Mesodermal cell (in vitro differentiated cells): Measurements from ENCODE around the gene PKD1L1.

Source experiments
- H3K27ac ChIP-seq: 2 replicates; pipeline ENCODE4 v1.7.0; 2013; ENCODE audit warnings: mild to moderate bottlenecking, low read depth, low read length, moderate library complexity; ENCODE audit not compliant: severe bottlenecking
- H3K36me3 ChIP-seq: 2 replicates; pipeline ENCODE4 v1.7.1; 2013; ENCODE audit warnings: mild to moderate bottlenecking, low read length, moderate library complexity; ENCODE audit not compliant: control insufficient read depth, insufficient read depth
- H3K4me1 ChIP-seq: one replicate; pipeline ENCODE4 v1.7.1; 2013; ENCODE audit warnings: mild to moderate bottlenecking, low read length; ENCODE audit not compliant: insufficient read depth, control insufficient read depth, poor library complexity, severe bottlenecking
- H3K4me3 ChIP-seq: 2 replicates; pipeline ENCODE4 v1.7.0; 2013; ENCODE audit warnings: low read length, control low read depth, mild to moderate bottlenecking; ENCODE audit not compliant: insufficient read depth, poor library complexity, severe bottlenecking; ENCODE audit errors: extremely low read depth
- H3K9me3 ChIP-seq: 2 replicates; pipeline ENCODE4 v1.7.1; 2013; ENCODE audit warnings: mild to moderate bottlenecking, low read length, moderate library complexity; ENCODE audit not compliant: control insufficient read depth
- WGBS, 2 experiments: methylation state at CpG; one replicate each; pipeline ENCODE4 v1.1.5; 2013; ENCODE audit warnings: missing lambda C conversion rate in 2 of 2; ENCODE audit not compliant: insufficient coverage in 2 of 2; 5-methylcytosine and 5-hydroxymethylcytosine counted together

The PKD1L1 gene

GRCh38 chr7:47792521-47793121, 155.6 kb downstream of the PKD1L1 start:
- no peak overlapping the region for H3K4me3 ChIP-seq
- no CpG with 5 or more reads among the region's 3 CpGs for WGBS, 2 experiments
- H3K4me1 ChIP-seq = peaks cover 2% of the 10 kb centered on the region
- H3K27ac ChIP-seq = no peak overlapping the region
- peaks cover 4% of the 10 kb centered on the region for H3K9me3 ChIP-seq
- no peaks in the 10 kb centered on the region for H3K36me3 ChIP-seq

- H3K4me3 ChIP-seq = no peak overlapping the region
- peaks cover 4% of the 10 kb centered on the region for H3K9me3 ChIP-seq
- no peaks in the 10 kb centered on the region for H3K36me3 ChIP-seq
- 84 to 90% methylated on average over 3 to 4 of the region's 4 CpGs for WGBS, 2 experiments
- H3K27ac ChIP-seq = no peak overlapping the region
- peaks cover 10% of the 10 kb centered on the region for H3K4me1 ChIP-seq
Measured at GRCh38 chr7:47791682-47792081, 156.6 kb downstream of the PKD1L1 start.

- WGBS, 2 experiments = 80% methylated on average over 1 of the region's 4 CpGs; no CpG with 5 or more reads in 1 of the 2 experiments
- no peaks in the 10 kb centered on the region for H3K36me3 ChIP-seq
- H3K4me1 ChIP-seq = peaks cover 40% of the 10 kb centered on the region
- peaks cover 4% of the 10 kb centered on the region for H3K9me3 ChIP-seq
- no peak overlapping the region for H3K4me3 ChIP-seq
- no peak overlapping the region for H3K27ac ChIP-seq
Measured at GRCh38 chr7:47788083-47788482, 160.2 kb downstream of the PKD1L1 start.

GRCh38 chr7:47787249-47788069, 160.8 kb downstream of the PKD1L1 start:
- peaks cover 46% of the 10 kb centered on the region for H3K4me1 ChIP-seq
- 84 to 85% methylated on average over 4 to 6 of the region's 9 CpGs for WGBS, 2 experiments
- H3K9me3 ChIP-seq = peaks cover 4% of the 10 kb centered on the region
- peak overlapping the region; percentile 97 for H3K27ac ChIP-seq
- H3K36me3 ChIP-seq = no peaks in the 10 kb centered on the region
- no peak overlapping the region for H3K4me3 ChIP-seq

GRCh38 chr7:47786557-47787248, 161.6 kb downstream of the PKD1L1 start:
- 26 to 36% methylated on average over 4 to 6 of the region's 11 CpGs for WGBS, 2 experiments
- H3K27ac ChIP-seq = peak overlapping the region; percentile 97
- H3K4me3 ChIP-seq = no peak overlapping the region
- peaks cover 47% of the 10 kb centered on the region for H3K4me1 ChIP-seq
- H3K36me3 ChIP-seq = no peaks in the 10 kb centered on the region
- H3K9me3 ChIP-seq = no peaks in the 10 kb centered on the region

- no peaks in the 10 kb centered on the region for H3K9me3 ChIP-seq
- 97 to 98% methylated on average over 4 of the region's 8 CpGs for WGBS, 2 experiments
- peak overlapping the region; percentile 97 for H3K27ac ChIP-seq
- H3K4me3 ChIP-seq = no peak overlapping the region
- H3K4me1 ChIP-seq = peaks cover 47% of the 10 kb centered on the region
- H3K36me3 ChIP-seq = no peaks in the 10 kb centered on the region
Measured at GRCh38 chr7:47785923-47786556, 162.2 kb downstream of the PKD1L1 start.

- peak overlapping the region; percentile 92 for H3K27ac ChIP-seq
- no peak overlapping the region for H3K4me3 ChIP-seq
- no peaks in the 10 kb centered on the region for H3K36me3 ChIP-seq
- 81 to 92% methylated on average over 2 of the region's 5 CpGs for whole genome bisulfite sequencing, 2 experiments
- H3K4me1 ChIP-seq = peaks cover 47% of the 10 kb centered on the region
- H3K9me3 ChIP-seq = no peaks in the 10 kb centered on the region
Measured at GRCh38 chr7:47783456-47784223, 164.6 kb downstream of the PKD1L1 start.

- H3K36me3 ChIP-seq = no peaks in the 10 kb centered on the region
- no peaks in the 10 kb centered on the region for H3K9me3 ChIP-seq
- no peak overlapping the region for H3K27ac ChIP-seq
- peaks cover 46% of the 10 kb centered on the region for H3K4me1 ChIP-seq
- no peak overlapping the region for H3K4me3 ChIP-seq
- WGBS, 2 experiments = 100% methylated on average over 1 of the region's 4 CpGs; no CpG with 5 or more reads in 1 of the 2 experiments
Measured at GRCh38 chr7:47782792-47783191, 165.5 kb downstream of the PKD1L1 start.

- Histone ChIP-seq H3K4me3 (no peak overlapping the region), H3K4me1 (peaks cover 39% of the 10 kb centered on the region), H3K27ac (no peak overlapping the region), H3K9me3 (no peaks in the 10 kb centered on the region), H3K36me3 (no peaks in the 10 kb centered on the region)
Measured at GRCh38 chr7:47782022-47782421, 166.2 kb downstream of the PKD1L1 start.

- no peak overlapping the region for H3K27ac ChIP-seq
- no peaks in the 10 kb centered on the region for H3K36me3 ChIP-seq
- H3K4me3 ChIP-seq = no peak overlapping the region
- H3K4me1 ChIP-seq = peaks cover 29% of the 10 kb centered on the region
- no CpG with 5 or more reads among the region's 5 CpGs for WGBS, 2 experiments
- no peaks in the 10 kb centered on the region for H3K9me3 ChIP-seq
Measured at GRCh38 chr7:47780555-47780954, 167.7 kb downstream of the PKD1L1 start.
